Upper lobe of left lung (tissue), 4 donors: ENCODE measurements around the gene SH3TC2.

Experiments used
- CTCF ChIP-seq, 6 experiments: fragments of 450-650 bp in 4 of 6; fragments of 200-600 bp in 2 of 6; sonication (generic) in 2 of 6; IDR thresholded peaks; one replicate each; pipeline ENCODE4 v1.5.1; 2016 to 2019; ENCODE audit warnings: antibody characterized with exemption in 6 of 6
- EP300 ChIP-seq, 4 donors: sonication (generic); formaldehyde crosslinking; IDR thresholded peaks; one replicate each; pipeline ENCODE4 v1.5.1; 2017; ENCODE audit warnings: antibody characterized with exemption in 4 of 4, control low read depth in 2 of 4
- POLR2AphosphoS5 ChIP-seq, 2 donors: sonication (generic); formaldehyde crosslinking; IDR thresholded peaks; one replicate each; pipeline ENCODE4 v1.5.1; 2017; ENCODE audit warnings: antibody characterized with exemption in 2 of 2

DNA sequence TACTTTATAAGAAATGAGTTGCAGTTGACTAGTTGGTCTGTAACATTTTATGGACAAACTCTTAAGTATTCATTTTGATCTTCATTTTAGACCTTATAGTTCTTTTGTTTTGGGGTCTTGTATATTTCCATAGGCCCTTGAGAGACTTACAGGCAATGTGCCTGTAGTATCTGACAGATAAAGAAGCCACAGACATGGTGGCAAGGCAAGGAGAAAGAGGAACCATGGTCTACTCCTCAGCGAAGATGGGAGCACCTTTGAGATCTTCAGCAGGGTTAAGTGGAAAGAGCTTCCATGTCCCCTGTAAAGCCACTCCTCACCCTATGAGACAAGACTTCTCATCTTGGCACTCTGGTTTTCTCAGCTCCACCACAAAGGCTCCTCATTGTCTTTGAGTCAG is 56.4 kb downstream of the SH3TC2 start:
- TF ChIP-seq CTCF (IDR thresholded peaks at IDR 0.05) (no peak), POLR2AphosphoS5 (IDR thresholded peaks at IDR 0.05) (no peak), EP300 (IDR thresholded peaks at IDR 0.05) (no peak)
